Endothelial cell of umbilical vein (primary cell): ENCODE results near the gene ARHGAP31.

Experiments used
- CTCF ChIP-seq, 2 donors: IDR thresholded peaks; 1 replicate in 1 of 2; 2 replicates in 1 of 2; pipeline ENCODE4 v1.5.1; 2011; ENCODE audit warnings: low read length in 2 of 2, mild to moderate bottlenecking in 2 of 2, moderate library complexity in 2 of 2, control low read depth in 1 of 2, inconsistent platforms in 1 of 2, low read depth in 1 of 2; ENCODE audit not compliant: insufficient read depth in 1 of 2; ENCODE audit errors: extremely low read depth in 1 of 2
- MAX ChIP-seq: IDR thresholded peaks from 2 replicates; pipeline ENCODE4 v1.6.1; 2011; ENCODE audit not compliant: insufficient read depth, insufficient read length
- POLR2A ChIP-seq: IDR thresholded peaks from 2 replicates; pipeline ENCODE4 v1.6.1; 2012; ENCODE audit warnings: low read depth, mild to moderate bottlenecking, control low read depth, low read length
- POLR2AphosphoS5 ChIP-seq: IDR thresholded peaks from 2 replicates; pipeline ENCODE4 v1.6.1; 2012; ENCODE audit warnings: low read depth, mild to moderate bottlenecking, control low read depth, low read length, moderate library complexity; ENCODE audit not compliant: insufficient read depth

DNA sequence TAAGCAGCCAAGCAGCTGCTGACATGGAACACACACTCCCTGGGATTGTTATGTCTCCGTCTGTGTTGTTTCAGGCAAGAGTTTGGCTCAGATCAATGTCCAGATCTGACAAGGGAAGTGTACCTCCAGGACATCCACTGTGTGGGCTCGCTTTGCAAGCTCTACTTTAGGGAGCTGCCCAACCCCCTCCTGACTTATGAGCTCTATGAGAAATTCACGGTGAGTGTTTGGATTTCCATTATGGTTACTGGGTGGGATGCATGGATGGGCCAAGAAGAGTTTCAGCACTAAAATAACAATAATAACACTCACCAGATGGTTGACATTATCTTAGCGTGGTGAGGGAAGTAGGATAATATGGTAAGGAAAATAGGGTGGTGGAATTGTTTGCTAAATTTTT is 74.1 kb downstream of the ARHGAP31 start:
- TF ChIP-seq MAX (no peak), CTCF (IDR thresholded peaks at IDR 0.05; ENCODE audit: extremely low read depth in 1 of 2, insufficient read depth in 1 of 2, low read depth in 1 of 2, low read length in 2 of 2) (no peak), POLR2A (no peak), POLR2AphosphoS5 (no peak)
